NB4 (cell line): ENCODE data around the gene MAN2A2.

Source experiments
- MYC ChIP-seq: IDR thresholded peaks from 2 replicates; pipeline ENCODE4 v1.6.1; 2011; ENCODE audit warnings: low read depth, low read length
- TF ChIP-seq, protein P1 (sequence below): IDR thresholded peaks from one replicate; pipeline ENCODE4 v1.5.1; 2012; ENCODE audit warnings: low read depth, low read length

DNA sequence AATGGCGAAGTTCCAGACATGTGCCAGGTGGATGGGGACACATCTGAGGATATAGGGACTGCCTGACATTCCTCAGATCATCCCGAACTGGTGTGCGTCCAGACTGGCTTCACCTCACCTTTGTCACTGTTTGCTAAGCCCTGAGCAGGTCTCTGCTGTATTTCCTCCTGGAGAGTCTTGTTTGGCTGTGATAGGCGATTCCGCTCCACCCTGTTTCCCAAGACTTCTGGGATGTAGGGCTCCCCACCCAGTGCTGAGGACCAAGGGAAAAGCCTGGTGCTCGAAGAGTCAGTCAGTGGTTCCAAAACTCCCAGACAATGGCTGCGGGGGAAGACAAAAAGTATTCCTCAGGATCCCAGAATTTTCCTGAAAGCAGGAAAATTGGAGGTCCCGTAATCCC is 45.8 kb upstream of the MAN2A2 start:
- TF ChIP-seq, protein P1, sequence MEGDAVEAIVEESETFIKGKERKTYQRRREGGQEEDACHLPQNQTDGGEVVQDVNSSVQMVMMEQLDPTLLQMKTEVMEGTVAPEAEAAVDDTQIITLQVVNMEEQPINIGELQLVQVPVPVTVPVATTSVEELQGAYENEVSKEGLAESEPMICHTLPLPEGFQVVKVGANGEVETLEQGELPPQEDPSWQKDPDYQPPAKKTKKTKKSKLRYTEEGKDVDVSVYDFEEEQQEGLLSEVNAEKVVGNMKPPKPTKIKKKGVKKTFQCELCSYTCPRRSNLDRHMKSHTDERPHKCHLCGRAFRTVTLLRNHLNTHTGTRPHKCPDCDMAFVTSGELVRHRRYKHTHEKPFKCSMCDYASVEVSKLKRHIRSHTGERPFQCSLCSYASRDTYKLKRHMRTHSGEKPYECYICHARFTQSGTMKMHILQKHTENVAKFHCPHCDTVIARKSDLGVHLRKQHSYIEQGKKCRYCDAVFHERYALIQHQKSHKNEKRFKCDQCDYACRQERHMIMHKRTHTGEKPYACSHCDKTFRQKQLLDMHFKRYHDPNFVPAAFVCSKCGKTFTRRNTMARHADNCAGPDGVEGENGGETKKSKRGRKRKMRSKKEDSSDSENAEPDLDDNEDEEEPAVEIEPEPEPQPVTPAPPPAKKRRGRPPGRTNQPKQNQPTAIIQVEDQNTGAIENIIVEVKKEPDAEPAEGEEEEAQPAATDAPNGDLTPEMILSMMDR = no peak
- no peak for TF ChIP-seq MYC
